ENCODE results near the gene WDFY3. TPM values are rescaled to one million over a fixed set of nuclear protein-coding genes. Genes with fewer than 3 reads are reported as not detected.

The WDFY3 gene
- total RNA-seq, 1 donor, result 12.9 TPM

GRCh38 chr4:84914686-84915395, 51.6 kb downstream of the WDFY3 start:
- DNase-seq (ENCODE audit: low read depth in 2 of 3, low spot score in 2 of 3), result no peak

GRCh38 chr4:84913176-84913575, 53.3 kb downstream of the WDFY3 start:
- no peak for DNase-seq (ENCODE audit: low read depth in 2 of 3, low spot score in 2 of 3)

GRCh38 chr4:84912741-84913140, 53.7 kb downstream of the WDFY3 start:
- DNase-seq (ENCODE audit: low read depth in 2 of 3, low spot score in 2 of 3), result no peak

- DNase-seq (ENCODE audit: low read depth in 2 of 3, low spot score in 2 of 3), result no peak
Observed at GRCh38 chr4:84908876-84909275, 57.6 kb downstream of the WDFY3 start.

GRCh38 chr4:84907145-84907544, 59.3 kb downstream of the WDFY3 start:
- DNase-seq (ENCODE audit: low read depth in 2 of 3, low spot score in 2 of 3), result no peak

GRCh38 chr4:84905646-84906045, 60.8 kb downstream of the WDFY3 start:
- no peak for DNase-seq (ENCODE audit: low read depth in 2 of 3, low spot score in 2 of 3)

GRCh38 chr4:84901740-84902281, 64.7 kb downstream of the WDFY3 start:
- no peak for DNase-seq (ENCODE audit: low read depth in 2 of 3, low spot score in 2 of 3)

GRCh38 chr4:84901173-84901572, 65.3 kb downstream of the WDFY3 start:
- DNase-seq (ENCODE audit: low read depth in 2 of 3, low spot score in 2 of 3), result no peak

- DNase-seq (ENCODE audit: low read depth in 2 of 3, low spot score in 2 of 3), result no peak
Observed at GRCh38 chr4:84899616-84900015, 66.9 kb downstream of the WDFY3 start.

- DNase-seq (ENCODE audit: low read depth in 2 of 3, low spot score in 2 of 3), result no peak
Observed at GRCh38 chr4:84897516-84897915, 69.0 kb downstream of the WDFY3 start.

- DNase-seq (ENCODE audit: low read depth in 2 of 3, low spot score in 2 of 3), result no peak
Observed at GRCh38 chr4:84895283-84895682, 71.2 kb downstream of the WDFY3 start.

GRCh38 chr4:84894621-84895020, 71.9 kb downstream of the WDFY3 start:
- no peak for DNase-seq (ENCODE audit: low read depth in 2 of 3, low spot score in 2 of 3)

- DNase-seq (ENCODE audit: low read depth in 2 of 3, low spot score in 2 of 3), result no peak
Observed at GRCh38 chr4:84892950-84893349, 73.5 kb downstream of the WDFY3 start.

GRCh38 chr4:84887824-84888223, 78.7 kb downstream of the WDFY3 start:
- no peak for DNase-seq (ENCODE audit: low read depth in 2 of 3, low spot score in 2 of 3)

GRCh38 chr4:84879651-84880200, 86.8 kb downstream of the WDFY3 start:
- DNase-seq (ENCODE audit: low read depth in 2 of 3, low spot score in 2 of 3), result no peak

GRCh38 chr4:84878546-84878945, 87.9 kb downstream of the WDFY3 start:
- no peak for DNase-seq (ENCODE audit: low read depth in 2 of 3, low spot score in 2 of 3)

GRCh38 chr4:84878090-84878489, 88.4 kb downstream of the WDFY3 start:
- no peak for DNase-seq (ENCODE audit: low read depth in 2 of 3, low spot score in 2 of 3)

- DNase-seq (ENCODE audit: low read depth in 2 of 3, low spot score in 2 of 3), result no peak
Observed at GRCh38 chr4:84877051-84877833, 89.2 kb downstream of the WDFY3 start.

- DNase-seq (ENCODE audit: low read depth in 2 of 3, low spot score in 2 of 3), result no peak
Observed at GRCh38 chr4:84875636-84876371, 90.7 kb downstream of the WDFY3 start.

GRCh38 chr4:84874619-84875018, 91.9 kb downstream of the WDFY3 start:
- DNase-seq (ENCODE audit: low read depth in 2 of 3, low spot score in 2 of 3), result no peak

Data from hematopoietic multipotent progenitor cell (in vitro differentiated cells).